Measurements from ENCODE around the gene BABAM2. TPM values are rescaled to one million over a fixed set of nuclear protein-coding genes. Genes with fewer than 3 reads are reported as not detected.

Gene BABAM2
- total and polyA plus RNA-seq, 10 of the 15 experiments (the other 5 are each of a cell fraction or from before 2014, with no cell fraction given) = 30.7 to 59.9 (median 44.5) TPM

- TF ChIP-seq, protein P1, sequence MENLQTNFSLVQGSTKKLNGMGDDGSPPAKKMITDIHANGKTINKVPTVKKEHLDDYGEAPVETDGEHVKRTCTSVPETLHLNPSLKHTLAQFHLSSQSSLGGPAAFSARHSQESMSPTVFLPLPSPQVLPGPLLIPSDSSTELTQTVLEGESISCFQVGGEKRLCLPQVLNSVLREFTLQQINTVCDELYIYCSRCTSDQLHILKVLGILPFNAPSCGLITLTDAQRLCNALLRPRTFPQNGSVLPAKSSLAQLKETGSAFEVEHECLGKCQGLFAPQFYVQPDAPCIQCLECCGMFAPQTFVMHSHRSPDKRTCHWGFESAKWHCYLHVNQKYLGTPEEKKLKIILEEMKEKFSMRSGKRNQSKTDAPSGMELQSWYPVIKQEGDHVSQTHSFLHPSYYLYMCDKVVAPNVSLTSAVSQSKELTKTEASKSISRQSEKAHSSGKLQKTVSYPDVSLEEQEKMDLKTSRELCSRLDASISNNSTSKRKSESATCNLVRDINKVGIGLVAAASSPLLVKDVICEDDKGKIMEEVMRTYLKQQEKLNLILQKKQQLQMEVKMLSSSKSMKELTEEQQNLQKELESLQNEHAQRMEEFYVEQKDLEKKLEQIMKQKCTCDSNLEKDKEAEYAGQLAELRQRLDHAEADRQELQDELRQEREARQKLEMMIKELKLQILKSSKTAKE (IDR thresholded peaks at IDR 0.05; ENCODE audit: low read depth, poor library complexity, severe bottlenecking) = no peak
- TF ChIP-seq NR2C2 (IDR thresholded peaks at IDR 0.05; ENCODE audit: borderline replicate concordance, control insufficient read depth, insufficient read length, low read depth) (no peak), SMAD5 (IDR thresholded peaks at IDR 0.05; ENCODE audit: low read depth) (no peak), FOXK2 (IDR thresholded peaks at IDR 0.05) (no peak), SIX5 (IDR thresholded peaks at IDR 0.05; ENCODE audit: low read depth, low read length, severe bottlenecking) (no peak), TAF1 (IDR thresholded peaks at IDR 0.05; ENCODE audit: borderline replicate concordance, low read depth, low read length) (no peak)
Observed at GRCh38 chr2:28102455-28102874, 211.9 kb downstream of the BABAM2 start (continued).

DNA sequence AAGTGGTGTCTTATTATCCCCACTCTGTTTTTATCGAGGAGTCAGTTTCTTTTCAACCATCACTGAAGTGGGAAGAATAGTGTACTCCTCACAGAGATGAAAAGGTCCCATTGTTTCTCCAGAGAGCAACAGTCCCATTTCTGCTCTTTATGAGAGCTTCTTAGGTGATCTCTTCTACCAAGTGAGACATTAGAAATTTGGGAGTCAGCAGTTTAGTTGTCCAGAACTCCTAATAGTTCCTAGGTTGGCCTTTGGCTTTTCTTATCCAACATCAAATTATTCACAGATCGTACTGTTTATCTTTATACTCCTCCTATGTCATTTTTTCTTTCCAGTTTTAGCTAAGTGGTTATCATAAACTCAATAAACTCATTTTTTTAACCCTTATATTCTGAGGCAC, 213.1 kb downstream of the BABAM2 start:
- FAIRE-seq (no peak), ATAC-seq (no peak), DNase-seq (ENCODE audit: low read depth, low spot score) (no peak)
- Histone ChIP-seq H3K9ac (ENCODE audit: control insufficient read depth, insufficient read depth, low read length) (no peak overlapping the region), H3K79me2 (ENCODE audit: control insufficient read depth, insufficient read depth, low read length) (no peaks in the 10 kb centered on the region), H3K36me3 (ENCODE audit: control insufficient read depth in 2 of 2, insufficient read depth in 2 of 2, low read length in 1 of 2) (no peaks in the 10 kb centered on the region), H3K4me1 (ENCODE audit: control insufficient read depth, insufficient read depth, low read length) (no peaks in the 10 kb centered on the region), H4K20me1 (ENCODE audit: control insufficient read depth, insufficient read depth) (no peaks in the 10 kb centered on the region), H3K9me3 (replicated peaks; ENCODE audit: control insufficient read depth, insufficient read depth, low read length) (no peaks in the 10 kb centered on the region), H3K4me3 (no peak overlapping the region), H3K27me3 (replicated peaks in 1 of 2; ENCODE audit: control insufficient read depth in 2 of 2, insufficient read depth in 2 of 2, low read length in 1 of 2) (no peaks in the 10 kb centered on the region), H3K27ac (ENCODE audit: control insufficient read depth, insufficient read depth) (no peak overlapping the region), H2AFZ (ENCODE audit: control insufficient read depth, low read depth, low read length) (no peak overlapping the region), H3K4me2 (ENCODE audit: control insufficient read depth, insufficient read depth) (no peak overlapping the region)
- in situ Hi-C loops (cut with MboI) = no loop called here
- 89% methylated on average over 2 of the region's 2 CpGs for WGBS (ENCODE audit: insufficient coverage, insufficient replicate concordance, low lambda C conversion rate, missing lambda C conversion rate)
- RAD21 ChIA-PET (ENCODE audit: unreplicated experiment) = no interaction called here
- intact Hi-C loops (cut with micrococcal nuclease; ENCODE audit: unreplicated experiment) = no loop called here
- CTCF ChIA-PET = no interaction called here
- POLR2A ChIA-PET = no interaction called here
- no TSS peak for BruUV-seq (replicated peaks)
- SMC1A ChIA-PET (ENCODE audit: uncharacterized antibody, unreplicated experiment) = no interaction called here
- TF ChIP-seq MEF2A (IDR thresholded peaks at IDR 0.05; ENCODE audit: insufficient read depth, low read depth, low read length) = no peak
- no peak for TF ChIP-seq ZZZ3 (IDR thresholded peaks at IDR 0.05; ENCODE audit: control insufficient read depth, insufficient read length, low read depth)
- TF ChIP-seq BRCA1 (IDR thresholded peaks at IDR 0.05; ENCODE audit: low read depth, low read length) = no peak
- no peak for TF ChIP-seq ZNF687 (IDR thresholded peaks at IDR 0.05)
- TF ChIP-seq, protein P2, sequence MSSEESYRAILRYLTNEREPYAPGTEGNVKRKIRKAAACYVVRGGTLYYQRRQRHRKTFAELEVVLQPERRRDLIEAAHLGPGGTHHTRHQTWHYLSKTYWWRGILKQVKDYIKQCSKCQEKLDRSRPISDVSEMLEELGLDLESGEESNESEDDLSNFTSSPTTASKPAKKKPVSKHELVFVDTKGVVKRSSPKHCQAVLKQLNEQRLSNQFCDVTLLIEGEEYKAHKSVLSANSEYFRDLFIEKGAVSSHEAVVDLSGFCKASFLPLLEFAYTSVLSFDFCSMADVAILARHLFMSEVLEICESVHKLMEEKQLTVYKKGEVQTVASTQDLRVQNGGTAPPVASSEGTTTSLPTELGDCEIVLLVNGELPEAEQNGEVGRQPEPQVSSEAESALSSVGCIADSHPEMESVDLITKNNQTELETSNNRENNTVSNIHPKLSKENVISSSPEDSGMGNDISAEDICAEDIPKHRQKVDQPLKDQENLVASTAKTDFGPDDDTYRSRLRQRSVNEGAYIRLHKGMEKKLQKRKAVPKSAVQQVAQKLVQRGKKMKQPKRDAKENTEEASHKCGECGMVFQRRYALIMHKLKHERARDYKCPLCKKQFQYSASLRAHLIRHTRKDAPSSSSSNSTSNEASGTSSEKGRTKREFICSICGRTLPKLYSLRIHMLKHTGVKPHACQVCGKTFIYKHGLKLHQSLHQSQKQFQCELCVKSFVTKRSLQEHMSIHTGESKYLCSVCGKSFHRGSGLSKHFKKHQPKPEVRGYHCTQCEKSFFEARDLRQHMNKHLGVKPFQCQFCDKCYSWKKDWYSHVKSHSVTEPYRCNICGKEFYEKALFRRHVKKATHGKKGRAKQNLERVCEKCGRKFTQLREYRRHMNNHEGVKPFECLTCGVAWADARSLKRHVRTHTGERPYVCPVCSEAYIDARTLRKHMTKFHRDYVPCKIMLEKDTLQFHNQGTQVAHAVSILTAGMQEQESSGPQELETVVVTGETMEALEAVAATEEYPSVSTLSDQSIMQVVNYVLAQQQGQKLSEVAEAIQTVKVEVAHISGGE (CRISPR knock-in tag; IDR thresholded peaks at IDR 0.05) = no peak
- no peak for TF ChIP-seq ATF7 (IDR thresholded peaks at IDR 0.05; ENCODE audit: low read depth)
- no peak for TF ChIP-seq YBX1 (IDR thresholded peaks at IDR 0.05)
- no peak for TF ChIP-seq RFX5 (IDR thresholded peaks at IDR 0.05; ENCODE audit: low read depth, low read length)
- TF ChIP-seq ZSCAN29 (IDR thresholded peaks at IDR 0.05) = no peak
- no peak for TF ChIP-seq PML (IDR thresholded peaks at IDR 0.05; ENCODE audit: low read length)
